Common myeloid progenitor, CD34-positive (primary cell): ENCODE measurements around the gene IGFL4.

ENCODE experiments used
- CTCF ChIA-PET: fragments of 350-600 bp; sonication (Branson Sonifier 250); formaldehyde crosslinking; loops from one replicate; lab custom pipeline; 2021; ENCODE audit warnings: antibody characterized with exemption; lab: Charles Lee
- POLR2A ChIA-PET: fragments of 350-600 bp; sonication (Branson Sonifier 250); formaldehyde crosslinking; loops from one replicate; lab custom pipeline; 2021; ENCODE audit warnings: antibody characterized with exemption; lab: Charles Lee
- DNase-seq, 3 donors: peaks; one replicate each; pipeline versions ENCODE4 v3.0.0 to v3.0.0-alpha.2; 2013
- H3K27ac ChIP-seq, 2 experiments: 1 replicate in 1 of 2; 2 replicates in 1 of 2; pipeline ENCODE4 v1.7.0; 2013; ENCODE audit warnings: inconsistent platforms in 2 of 2, low read length in 2 of 2, mild to moderate bottlenecking in 2 of 2, low read depth in 1 of 2, moderate library complexity in 1 of 2; ENCODE audit not compliant: severe bottlenecking in 2 of 2, insufficient read depth in 1 of 2, poor library complexity in 1 of 2
- H3K27me3 ChIP-seq, 5 experiments: replicated peaks in 2 of 5; 1 replicate in 3 of 5; 2 replicates in 2 of 5; pipeline versions ENCODE4 v1.6.1 to v1.7.0; 2013; ENCODE audit warnings: low read length in 4 of 5, mild to moderate bottlenecking in 2 of 5, moderate library complexity in 2 of 5, inconsistent platforms in 1 of 5; ENCODE audit not compliant: insufficient read depth in 5 of 5, control insufficient read depth in 4 of 5
- H3K36me3 ChIP-seq, 4 experiments: 1 replicate in 2 of 4; 2 replicates in 2 of 4; pipeline versions ENCODE4 v1.6.1 to v1.7.0; 2013; ENCODE audit warnings: low read length in 3 of 4, control low read depth in 1 of 4, mild to moderate bottlenecking in 1 of 4; ENCODE audit not compliant: control insufficient read depth in 4 of 4, insufficient read depth in 4 of 4
- H3K4me1 ChIP-seq, 4 experiments: 1 replicate in 3 of 4; 2 replicates in 1 of 4; pipeline versions ENCODE4 v1.6.1 to v1.7.1; 2013; ENCODE audit warnings: low read length in 3 of 4, mild to moderate bottlenecking in 3 of 4, control low read depth in 1 of 4, inconsistent platforms in 1 of 4, moderate library complexity in 1 of 4; ENCODE audit not compliant: control insufficient read depth in 4 of 4, insufficient read depth in 4 of 4; ENCODE audit errors: control extremely low read depth in 1 of 4
- H3K4me3 ChIP-seq, 7 experiments: 1 replicate in 4 of 7; 2 replicates in 3 of 7; pipeline versions ENCODE4 v1.5.1 to v1.7.0; 2013; ENCODE audit warnings: mild to moderate bottlenecking in 7 of 7, low read length in 6 of 7, moderate library complexity in 6 of 7, inconsistent platforms in 2 of 7, low read depth in 2 of 7, control low read depth in 1 of 7; ENCODE audit not compliant: insufficient read depth in 4 of 7, control insufficient read depth in 1 of 7; ENCODE audit errors: extremely low read depth in 1 of 7
- H3K9me3 ChIP-seq, 5 experiments: 1 replicate in 4 of 5; 2 replicates in 1 of 5; pipeline versions ENCODE4 v1.6.1 to v1.7.1; 2013; ENCODE audit warnings: low read length in 4 of 5, mild to moderate bottlenecking in 2 of 5, inconsistent platforms in 1 of 5, low read depth in 1 of 5, moderate library complexity in 1 of 5; ENCODE audit not compliant: control insufficient read depth in 4 of 5, insufficient read depth in 2 of 5; ENCODE audit errors: control extremely low read depth in 1 of 5
- WGBS: methylation state at CpG from one replicate; pipeline ENCODE4 v1.1.5; 2013; ENCODE audit not compliant: insufficient coverage; 5-methylcytosine and 5-hydroxymethylcytosine counted together

The IGFL4 gene

GRCh38 chr19:46022431-46023310 is 18.1 kb downstream of the IGFL4 start, which contains the start of gene PGLYRP1:
Gene PGLYRP1 (minus strand): TSS chr19:46023053. CDS start chr19:46023021, 32 bp downstream.
- no peak within 1 kb of the TSS for H3K4me3 ChIP-seq
- H3K9me3 ChIP-seq = peaks cover 0 to 1% (median 0%) of the 10 kb centered on the region in 5 experiments
- H3K27ac ChIP-seq = no peak within 1 kb of the TSS
- CTCF ChIA-PET = interaction anchor here (1.5 kb wide), 1 partner anchor 20 kb away, joined by 3 read pairs; no protein-coding TSS in a partner anchor
- POLR2A ChIA-PET = no interaction called here
- WGBS = 33% methylated on average over 47 of the region's 47 CpGs
- peaks cover 0 to 5% (median 0%) of the 10 kb centered on the region in 4 experiments for H3K4me1 ChIP-seq
- no peak for DNase-seq
- peaks cover 0 to 2% (median 0%) of the 10 kb centered on the region in 4 experiments for H3K36me3 ChIP-seq
- H3K27me3 ChIP-seq = peaks cover 0 to 56% (median 19%) of the 10 kb centered on the region in 5 experiments

GRCh38 chr19:46022061-46022430 is 18.8 kb downstream of the IGFL4 start:
- 59% methylated on average over 11 of the region's 12 CpGs for WGBS
- H3K27ac ChIP-seq = no peak overlapping the region
- DNase-seq = no peak
- H3K4me3 ChIP-seq = no peak overlapping the region
- peaks cover 0 to 2% (median 0%) of the 10 kb centered on the region in 4 experiments for H3K36me3 ChIP-seq
- peaks cover 0 to 1% (median 0%) of the 10 kb centered on the region in 5 experiments for H3K9me3 ChIP-seq
- CTCF ChIA-PET = no interaction called here
- peaks cover 0 to 5% (median 1%) of the 10 kb centered on the region in 4 experiments for H3K4me1 ChIP-seq
- H3K27me3 ChIP-seq = peaks cover 0 to 55% (median 19%) of the 10 kb centered on the region in 5 experiments
- POLR2A ChIA-PET = no interaction called here

- peaks cover 0 to 1% (median 0%) of the 10 kb centered on the region in 5 experiments for H3K9me3 ChIP-seq
- DNase-seq = no peak
- ChIA-PET POLR2A (no interaction called here), CTCF (interaction anchor here (1.0 kb wide), 1 partner anchor 104 kb away, joined by 5 read pairs; no protein-coding TSS in a partner anchor)
- H3K4me3 ChIP-seq = no peak overlapping the region
- H3K36me3 ChIP-seq = peaks cover 0 to 2% (median 0%) of the 10 kb centered on the region in 4 experiments
- no peak overlapping the region for H3K27ac ChIP-seq
- peaks cover 0 to 6% (median 2%) of the 10 kb centered on the region in 4 experiments for H3K4me1 ChIP-seq
- WGBS = 77% methylated on average over 11 of the region's 11 CpGs
- H3K27me3 ChIP-seq = peaks cover 0 to 52% (median 19%) of the 10 kb centered on the region in 5 experiments
These were observed 19.2 kb downstream of the IGFL4 start for GRCh38 chr19:46021531-46022041.

- Histone ChIP-seq H3K27me3 (peaks cover 0 to 53% (median 23%) of the 10 kb centered on the region in 5 experiments), H3K4me3 (no peak overlapping the region), H3K36me3 (peaks cover 0 to 2% (median 0%) of the 10 kb centered on the region in 4 experiments), H3K9me3 (no peaks in the 10 kb centered on the region), H3K4me1 (peaks cover 0 to 14% (median 10%) of the 10 kb centered on the region in 4 experiments), H3K27ac (no peak overlapping the region)
- ChIA-PET POLR2A (no interaction called here), CTCF (interaction anchor here (1.0 kb wide), 1 partner anchor 104 kb away, joined by 5 read pairs; no protein-coding TSS in a partner anchor)
- 98% methylated on average over 7 of the region's 7 CpGs for WGBS
- no peak for DNase-seq
These were observed 20.0 kb downstream of the IGFL4 start for GRCh38 chr19:46020819-46021125.

GRCh38 chr19:46019270-46019669 is 21.5 kb downstream of the IGFL4 start:
- H3K4me3 ChIP-seq = no peak overlapping the region
- H3K9me3 ChIP-seq = no peaks in the 10 kb centered on the region
- ChIA-PET CTCF (interaction anchor here (1.0 to 1.2 kb wide), 3 partner anchors 12 to 57 kb away, joined by 3 read pairs; no protein-coding TSS in a partner anchor), POLR2A (no interaction called here)
- no peak for DNase-seq
- H3K27ac ChIP-seq = no peak overlapping the region
- WGBS = 96% methylated on average over 6 of the region's 13 CpGs
- H3K36me3 ChIP-seq = peaks cover 0 to 2% (median 0%) of the 10 kb centered on the region in 4 experiments
- H3K27me3 ChIP-seq = peaks cover 0 to 58% (median 32%) of the 10 kb centered on the region in 5 experiments
- H3K4me1 ChIP-seq = peaks cover 0 to 27% (median 21%) of the 10 kb centered on the region in 4 experiments

GRCh38 chr19:46018729-46019251 is 22.0 kb downstream of the IGFL4 start:
- ChIA-PET CTCF (interaction anchor here (1.0 to 1.2 kb wide), 3 partner anchors 13 to 58 kb away, joined by 3 read pairs; no protein-coding TSS in a partner anchor), POLR2A (no interaction called here)
- H3K27me3 ChIP-seq = peaks cover 0 to 57% (median 29%) of the 10 kb centered on the region in 5 experiments
- WGBS = 98% methylated on average over 7 of the region's 10 CpGs
- DNase-seq = no peak
- no peak overlapping the region for H3K4me3 ChIP-seq
- peaks cover 0 to 2% (median 0%) of the 10 kb centered on the region in 4 experiments for H3K36me3 ChIP-seq
- no peaks in the 10 kb centered on the region for H3K9me3 ChIP-seq
- no peak overlapping the region for H3K27ac ChIP-seq
- H3K4me1 ChIP-seq = peaks cover 0 to 27% (median 21%) of the 10 kb centered on the region in 4 experiments
